GM18508 (cell line): ENCODE measurements around the gene FNDC3B.
A peak's percentile ranks its signal among the peaks of the same experiment; 100 is the strongest.

ENCODE experiments used
- ATAC-seq: cut with Tn5 transposase; IDR thresholded peaks from one replicate; pipeline ENCODE4 v1.9.1; 2021; ENCODE audit warnings: moderate number of reproducible peaks; ENCODE audit not compliant: insufficient read depth, unreplicated experiment

The FNDC3B gene

DNA sequence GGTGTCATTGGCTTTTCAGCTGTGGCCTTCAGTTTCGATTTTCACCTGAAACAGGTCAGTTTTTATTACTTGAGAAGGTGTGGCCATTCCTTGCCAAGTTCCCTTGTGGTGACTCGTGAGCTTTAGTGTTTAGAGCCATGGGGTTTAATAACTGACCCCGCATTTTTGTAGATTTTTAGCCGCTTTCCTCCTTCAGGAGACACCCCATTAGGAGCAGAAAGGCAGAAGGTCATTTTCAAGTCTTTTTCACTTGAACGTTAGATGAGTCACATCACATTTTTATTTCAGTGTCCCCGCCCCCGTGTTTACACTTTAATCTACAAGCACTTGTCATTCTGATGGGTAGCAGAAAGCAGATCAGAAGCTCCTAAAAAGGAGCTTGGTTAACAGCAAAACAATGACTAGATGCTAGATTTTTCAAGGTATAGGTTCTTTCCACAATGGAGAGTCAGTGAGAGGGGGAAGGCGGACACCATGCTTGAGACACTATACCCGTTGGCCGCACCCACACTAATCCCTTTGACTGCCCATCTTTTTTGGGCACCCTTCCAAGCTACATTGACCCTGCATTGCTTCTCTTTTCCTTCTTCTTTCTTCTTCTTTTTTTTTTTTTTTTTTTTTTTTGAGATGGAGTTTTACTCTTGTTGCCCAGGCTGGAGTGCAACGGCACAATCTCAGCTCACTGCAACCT, 276.2 kb downstream of the FNDC3B start:
- ATAC-seq, result no peak

GRCh38 chr3:172316758-172317157, 277.4 kb downstream of the FNDC3B start:
- no peak for ATAC-seq

DNA sequence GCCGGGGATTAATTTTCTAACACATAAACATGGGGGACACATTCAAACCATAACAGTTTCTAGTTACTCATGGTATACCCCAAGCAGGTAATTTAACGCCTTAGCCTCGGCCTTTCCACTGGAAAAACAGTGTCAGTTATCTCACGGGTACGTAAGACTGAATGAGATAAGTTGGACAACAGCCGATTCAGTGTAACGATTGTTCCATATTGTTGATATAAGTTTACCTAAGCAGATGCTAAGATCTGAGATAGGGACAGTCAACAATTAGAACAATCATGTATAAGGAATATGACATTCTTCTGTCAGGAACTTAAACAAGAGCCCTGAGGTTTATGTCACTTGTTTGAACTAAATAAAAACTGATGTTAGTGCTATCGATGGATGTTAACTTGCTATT, 278.1 kb downstream of the FNDC3B start:
- ATAC-seq, result no peak

GRCh38 chr3:172317984-172318383, 278.6 kb downstream of the FNDC3B start:
- ATAC-seq, result no peak

GRCh38 chr3:172319595-172319994, 280.2 kb downstream of the FNDC3B start:
- ATAC-seq, result no peak

- ATAC-seq, result no peak
Measured at GRCh38 chr3:172320468-172320867, 281.1 kb downstream of the FNDC3B start.

GRCh38 chr3:172321035-172321434, 281.7 kb downstream of the FNDC3B start:
- no peak for ATAC-seq

DNA sequence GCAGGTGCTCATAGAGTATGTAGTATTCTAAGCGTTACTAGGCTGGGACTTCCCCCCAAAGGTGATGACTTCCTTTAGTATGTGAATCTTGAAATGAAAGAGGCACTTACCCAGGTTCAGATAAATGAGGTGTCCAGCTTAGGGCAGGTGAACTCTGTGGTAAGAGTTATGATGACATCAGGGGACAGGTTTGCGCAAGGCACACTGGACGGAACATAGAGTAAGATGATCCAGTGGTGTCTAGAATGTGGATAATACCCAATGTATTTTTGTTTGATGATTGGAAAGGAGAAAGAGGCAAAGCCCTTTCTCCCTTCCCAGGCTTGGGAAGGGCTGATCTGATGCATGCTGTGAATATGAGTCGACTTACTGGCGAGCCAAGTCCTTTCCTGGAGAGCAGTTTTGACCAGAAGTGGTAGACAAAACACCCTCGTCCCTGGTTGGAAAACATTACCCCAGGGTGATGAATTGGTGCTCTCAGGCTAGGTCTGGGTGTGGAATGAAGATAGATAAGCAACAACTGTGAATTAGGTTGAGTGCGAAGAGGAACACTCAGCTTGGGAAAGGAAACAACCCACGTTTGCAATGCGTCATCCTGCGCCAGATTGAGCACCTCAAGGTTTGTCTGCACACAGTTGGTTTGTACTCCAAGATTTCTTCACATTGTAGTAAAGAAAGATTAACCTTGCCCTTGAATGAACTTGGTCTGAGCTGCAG, 284.7 kb downstream of the FNDC3B start:
- ATAC-seq, result no peak

GRCh38 chr3:172324611-172325203, 285.3 kb downstream of the FNDC3B start:
- ATAC-seq, result no peak

DNA sequence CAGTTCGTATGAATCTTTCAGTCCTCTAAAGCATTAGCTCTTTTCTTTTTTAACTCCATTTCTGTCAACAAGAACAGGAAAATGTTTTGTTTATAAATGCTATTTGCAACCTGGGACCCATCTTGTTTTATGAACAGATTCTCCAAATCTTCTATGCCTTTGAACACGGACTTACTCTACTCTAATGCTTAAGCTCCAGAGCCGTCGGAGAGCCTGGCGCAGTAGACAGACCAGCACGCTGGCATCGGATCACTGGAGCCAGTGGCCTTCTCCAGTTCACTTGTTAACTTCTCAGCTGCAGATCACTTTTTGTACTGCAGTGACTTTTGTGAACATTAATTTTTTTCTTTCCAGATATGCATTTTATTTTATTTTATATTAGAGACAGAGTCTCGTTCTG, 286.1 kb downstream of the FNDC3B start:
- ATAC-seq, result no peak

DNA sequence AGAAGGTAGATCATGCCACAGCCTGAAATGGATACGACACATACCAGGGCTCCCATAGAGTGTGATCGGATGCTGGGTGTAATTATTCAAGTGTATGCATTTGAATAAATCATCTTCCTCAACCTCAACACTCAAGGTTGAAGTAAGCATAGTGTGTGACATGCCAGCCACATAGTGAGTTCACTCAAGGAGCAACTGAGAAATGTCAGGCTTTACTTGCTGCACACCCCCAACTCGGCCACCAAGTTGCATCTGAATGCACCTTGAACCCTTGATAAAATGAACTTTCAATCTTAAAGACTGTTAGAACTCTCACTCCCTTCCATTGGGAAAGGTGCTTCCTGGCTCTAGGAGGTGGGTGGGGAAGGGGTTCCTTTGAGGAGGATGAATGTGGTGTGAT, 287.6 kb downstream of the FNDC3B start:
- no peak for ATAC-seq

DNA sequence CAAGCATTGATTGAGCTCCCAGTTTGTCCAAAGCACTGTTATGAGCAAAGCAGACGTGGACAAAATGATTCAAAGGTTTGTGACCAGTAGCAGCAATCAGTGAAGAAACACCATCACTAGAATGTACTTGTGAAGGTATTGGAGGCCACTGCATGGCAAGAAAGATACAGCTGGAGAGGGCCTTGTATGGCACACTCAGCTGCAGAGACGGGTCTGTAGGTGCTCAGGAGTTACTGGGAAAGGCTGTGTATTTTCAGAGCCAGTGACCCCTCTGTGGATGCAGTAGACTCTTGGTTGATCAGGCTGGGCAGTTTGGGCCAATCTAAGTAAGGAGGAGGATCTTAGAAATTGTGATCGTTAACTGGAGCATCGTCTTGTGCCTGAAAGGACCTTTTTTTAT, 288.9 kb downstream of the FNDC3B start:
- no peak for ATAC-seq

DNA sequence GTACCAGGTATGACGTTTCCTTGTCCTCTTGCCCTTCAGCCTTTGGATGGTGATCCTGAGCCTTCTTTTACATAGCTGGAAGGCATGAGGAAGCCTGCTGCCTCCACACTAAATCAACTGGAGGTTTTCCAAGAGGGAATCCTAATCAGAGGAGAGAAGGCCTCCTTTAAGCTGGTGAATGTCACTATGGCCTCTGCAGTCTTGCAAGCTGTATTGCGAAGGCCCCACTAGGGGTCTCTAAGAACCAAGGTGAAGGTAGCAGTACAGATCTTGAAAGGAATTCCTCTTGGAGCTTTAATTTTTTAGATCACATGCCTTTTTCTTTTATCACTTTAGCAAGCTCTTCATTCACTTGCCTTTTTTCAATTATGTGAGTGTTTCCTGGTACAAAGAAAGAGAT, 289.7 kb downstream of the FNDC3B start:
- ATAC-seq, result no peak

GRCh38 chr3:172330413-172330812, 291.0 kb downstream of the FNDC3B start:
- ATAC-seq, result no peak

GRCh38 chr3:172332256-172333041, 293.1 kb downstream of the FNDC3B start:
- ATAC-seq, result peak; percentile 58

DNA sequence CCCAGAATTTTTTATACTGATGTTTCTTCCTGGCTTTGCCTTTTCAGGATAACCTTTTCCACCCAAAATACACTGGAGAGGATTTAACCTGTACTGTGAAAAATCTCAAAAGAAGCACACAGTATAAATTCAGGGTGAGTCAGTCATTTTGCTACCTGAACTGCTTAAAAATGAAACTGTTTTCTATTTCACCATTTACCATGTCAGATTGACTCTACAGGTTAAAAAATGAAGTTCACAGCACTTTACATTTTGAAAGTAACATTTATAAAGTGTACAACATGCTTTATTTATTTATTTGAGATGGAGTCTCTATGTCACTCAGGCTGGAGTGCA, 293.6 kb downstream of the FNDC3B start:
- ATAC-seq, result no peak

DNA sequence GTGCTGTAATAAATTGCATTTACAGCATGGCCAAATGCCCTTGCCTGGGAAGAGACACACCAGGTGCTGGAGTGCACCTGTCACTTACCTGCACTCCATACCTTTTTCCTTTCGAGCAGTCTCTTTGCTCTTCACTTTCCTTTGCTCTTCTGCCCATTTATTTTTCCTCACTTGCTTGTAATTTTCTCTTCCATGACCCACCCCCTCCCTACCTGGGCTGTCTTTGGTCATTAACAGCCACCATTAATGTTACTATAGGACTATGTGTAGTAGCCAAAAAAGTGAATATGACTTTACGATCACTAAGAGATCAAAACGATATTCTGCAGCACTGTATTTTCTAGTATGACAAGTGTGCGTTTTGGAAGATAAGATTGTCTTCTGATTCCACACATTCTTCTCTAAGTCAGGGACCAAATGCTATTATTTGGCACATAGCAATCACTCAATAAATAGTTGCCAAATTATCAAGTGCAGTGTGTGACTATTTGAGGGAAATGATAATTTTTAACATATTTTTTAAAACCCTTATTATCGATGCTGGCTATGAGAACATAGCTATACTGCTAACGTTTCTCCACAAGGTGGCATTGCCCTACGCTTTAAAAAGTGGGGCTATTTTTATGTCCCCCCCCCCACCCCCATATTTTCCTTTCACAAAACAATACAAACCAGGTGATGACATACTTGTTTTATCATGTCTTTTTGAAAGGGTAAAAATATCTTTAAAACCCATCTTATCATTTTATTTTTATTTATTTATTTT, 294.5 kb downstream of the FNDC3B start:
- no peak for ATAC-seq

GRCh38 chr3:172334671-172335207, 295.4 kb downstream of the FNDC3B start:
- no peak for ATAC-seq

- no peak for ATAC-seq
Measured at GRCh38 chr3:172339892-172340291, 300.5 kb downstream of the FNDC3B start.

- ATAC-seq, result no peak
Measured at GRCh38 chr3:172340583-172340982, 301.2 kb downstream of the FNDC3B start.
